Left ventricle myocardium inferior (tissue), 1 donor: ENCODE measurements around the gene BCAS3. TPM values are rescaled to one million over a fixed set of nuclear protein-coding genes. Genes with fewer than 3 reads are reported as not detected.

Experiments
- DNase-seq: peaks from one replicate; pipeline ENCODE4 v3.0.0-alpha.2; 2020
- H3K27ac ChIP-seq: fragments of 200-600 bp; replicated peaks from 2 replicates; pipeline ENCODE4 v1.8.0; 2021
- H3K27me3 ChIP-seq: fragments of 200-600 bp; 2 replicates; pipeline ENCODE4 v1.8.0; 2021; ENCODE audit warnings: low read depth
- H3K36me3 ChIP-seq: fragments of 200-600 bp; 2 replicates; pipeline ENCODE4 v1.8.0; 2021
- H3K4me1 ChIP-seq: fragments of 200-600 bp; 2 replicates; pipeline ENCODE4 v1.8.0; 2021
- H3K4me3 ChIP-seq: fragments of 200-600 bp; 2 replicates; pipeline ENCODE4 v1.8.0; 2021; ENCODE audit warnings: mild to moderate bottlenecking, moderate library complexity
- H3K9me3 ChIP-seq: fragments of 200-600 bp; replicated peaks from 2 replicates; pipeline ENCODE4 v1.8.0; 2021
- CTCF ChIP-seq: fragments of 200-600 bp; IDR thresholded peaks from 2 replicates; pipeline ENCODE4 v1.8.0; 2021; ENCODE audit warnings: antibody characterized with exemption, mild to moderate bottlenecking, borderline replicate concordance
- intact Hi-C: fragments of 100-400 bp; cut with micrococcal nuclease; formaldehyde crosslinking; loops from one replicate; pipeline ENCODE4 v1.11.0; 2022
- total RNA-seq: library from RNA; stranded (reverse); fragmentation: NEBNext Ultra II Directional; extraction: Animal tissue kit (Norgen Biotek cat#: 25700); gene quantifications from one replicate; pipeline ENCODE4 v1.2.1, GENCODE V29; 2021
- donor health status: DM: no; HTN: yes; CAD: no; lungs with severe emphysema.

The BCAS3 gene
- total RNA-seq, 1 donor from 2014 or later = 16.5 TPM

- no peak overlapping the region for H3K4me3 ChIP-seq
- H3K4me1 ChIP-seq = no peaks in the 10 kb centered on the region
- no peak for DNase-seq
- peaks cover 32% of the 10 kb centered on the region for H3K9me3 ChIP-seq
- H3K27me3 ChIP-seq = no peaks in the 10 kb centered on the region
- no peak overlapping the region for H3K27ac ChIP-seq
- H3K36me3 ChIP-seq = peaks cover 3% of the 10 kb centered on the region
- intact Hi-C loops = no loop called here
- no peak for TF ChIP-seq CTCF
Observed at GRCh38 chr17:60891149-60891548, 213.5 kb downstream of the BCAS3 start.

GRCh38 chr17:60893475-60893874, 215.8 kb downstream of the BCAS3 start:
- Histone ChIP-seq H3K4me1 (no peaks in the 10 kb centered on the region), H3K27ac (no peak overlapping the region), H3K4me3 (no peak overlapping the region), H3K27me3 (no peaks in the 10 kb centered on the region), H3K9me3 (peaks cover 49% of the 10 kb centered on the region), H3K36me3 (peaks cover 3% of the 10 kb centered on the region)
- TF ChIP-seq CTCF = no peak
- no peak for DNase-seq
- intact Hi-C loops = no loop called here

- H3K27me3 ChIP-seq = no peaks in the 10 kb centered on the region
- TF ChIP-seq CTCF = no peak
- H3K4me3 ChIP-seq = no peak overlapping the region
- intact Hi-C loops = no loop called here
- H3K9me3 ChIP-seq = peaks cover 49% of the 10 kb centered on the region
- no peaks in the 10 kb centered on the region for H3K4me1 ChIP-seq
- H3K27ac ChIP-seq = no peak overlapping the region
- no peak for DNase-seq
- H3K36me3 ChIP-seq = no peaks in the 10 kb centered on the region
Observed at GRCh38 chr17:60896996-60897395, 219.3 kb downstream of the BCAS3 start.

GRCh38 chr17:60899115-60899514, 221.5 kb downstream of the BCAS3 start:
- intact Hi-C loops = no loop called here
- peaks cover 34% of the 10 kb centered on the region for H3K9me3 ChIP-seq
- TF ChIP-seq CTCF = no peak
- H3K27ac ChIP-seq = no peak overlapping the region
- no peaks in the 10 kb centered on the region for H3K4me1 ChIP-seq
- H3K36me3 ChIP-seq = no peaks in the 10 kb centered on the region
- no peak for DNase-seq
- no peak overlapping the region for H3K4me3 ChIP-seq
- H3K27me3 ChIP-seq = no peaks in the 10 kb centered on the region

GRCh38 chr17:60900688-60901087, 223.0 kb downstream of the BCAS3 start:
- Histone ChIP-seq H3K4me3 (no peak overlapping the region), H3K36me3 (no peaks in the 10 kb centered on the region), H3K27ac (no peak overlapping the region), H3K9me3 (peaks cover 21% of the 10 kb centered on the region), H3K4me1 (no peaks in the 10 kb centered on the region), H3K27me3 (no peaks in the 10 kb centered on the region)
- intact Hi-C loops = no loop called here
- DNase-seq = no peak
- no peak for TF ChIP-seq CTCF

GRCh38 chr17:60901242-60901641, 223.6 kb downstream of the BCAS3 start:
- no peaks in the 10 kb centered on the region for H3K27me3 ChIP-seq
- no peaks in the 10 kb centered on the region for H3K4me1 ChIP-seq
- intact Hi-C loops = no loop called here
- peaks cover 16% of the 10 kb centered on the region for H3K9me3 ChIP-seq
- TF ChIP-seq CTCF = peak; percentile 15
- H3K27ac ChIP-seq = no peak overlapping the region
- no peak for DNase-seq
- H3K4me3 ChIP-seq = no peak overlapping the region
- no peaks in the 10 kb centered on the region for H3K36me3 ChIP-seq
